GM18870 (cell line): ENCODE data around the gene OR8H2.
"Not testable (repeated sequence)": the region's sequence is repeated elsewhere in the genome, so short reads cannot be mapped to it uniquely, and the experiment has no call there.

Source experiments
- ATAC-seq: cut with Tn5 transposase; IDR thresholded peaks from one replicate; pipeline ENCODE4 v1.9.1; 2021; ENCODE audit warnings: moderate library complexity; ENCODE audit not compliant: unreplicated experiment

The OR8H2 gene

GRCh38 chr11:56103210-56103737 is at the start of gene OR8H2:
TSS of gene OR8H2 (plus strand) at chr11:56103687. CDS start at chr11:56105043, 1,356 bp downstream.
- ATAC-seq, result no peak

GRCh38 chr11:56056366-56056765 is 47.1 kb upstream of the OR8H2 start:
- not testable (repeated sequence) for ATAC-seq

GRCh38 chr11:56057661-56058237 is 45.7 kb upstream of the OR8H2 start:
- ATAC-seq, result not testable (repeated sequence)

DNA sequence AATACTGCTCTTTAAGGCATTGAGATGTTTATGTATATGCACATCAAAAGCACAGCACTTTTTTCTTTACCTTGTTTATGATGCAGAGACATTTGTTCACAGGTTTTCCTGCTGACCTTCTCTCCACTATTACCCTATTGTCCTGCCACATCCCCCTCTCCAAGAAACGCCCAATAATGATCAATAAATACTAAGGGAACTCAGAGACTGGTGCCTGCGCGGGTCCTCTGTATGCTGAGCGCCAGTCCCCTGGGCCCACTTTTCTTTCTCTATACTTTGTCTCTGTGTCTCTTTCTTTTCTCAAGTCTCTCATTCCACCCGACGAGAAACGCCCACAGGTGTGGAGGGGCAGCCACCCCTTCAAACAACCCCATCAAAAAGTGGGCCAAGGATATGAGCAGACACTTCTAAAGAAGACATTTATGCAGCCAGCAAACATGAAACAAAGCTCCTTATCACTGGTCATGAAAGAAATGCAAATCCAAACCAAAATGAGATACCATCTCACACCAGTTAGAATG is 45.2 kb upstream of the OR8H2 start:
- not testable (repeated sequence) for ATAC-seq

DNA sequence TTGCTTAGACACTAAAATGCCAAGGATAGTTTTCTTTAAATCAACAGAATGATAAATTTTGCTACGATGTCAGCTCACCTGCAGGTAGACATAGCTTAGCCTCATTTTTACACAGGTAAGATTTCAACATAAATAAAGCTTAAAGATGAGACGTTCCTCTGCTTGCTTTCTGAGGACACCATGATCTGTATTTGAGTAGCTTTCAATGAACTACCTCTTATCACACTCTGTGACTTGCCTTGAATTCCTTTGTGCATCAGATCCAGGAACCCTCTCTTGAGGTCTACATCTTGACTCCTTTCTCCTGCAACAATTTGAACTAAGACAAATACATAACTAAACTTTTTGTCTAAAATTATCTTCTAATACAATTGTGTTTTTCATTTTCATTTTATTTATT is 36.5 kb upstream of the OR8H2 start:
- ATAC-seq, result no peak

- ATAC-seq, result no peak
Observed at GRCh38 chr11:56089697-56090096, 13.8 kb upstream of the OR8H2 start.

- ATAC-seq, result no peak
Observed at GRCh38 chr11:56093008-56093407, 10.5 kb upstream of the OR8H2 start, which contains the start of gene OR8I2. TSS of gene OR8I2 (plus strand) at chr11:56093308. CDS start at chr11:56093308, 0 bp downstream.

- no peak for ATAC-seq
Observed at GRCh38 chr11:56122073-56122472, 18.6 kb downstream of the OR8H2 start, which contains the start of gene OR8H3. TSS of gene OR8H3 (plus strand) at chr11:56122373. CDS start at chr11:56122373, 0 bp downstream.

- no peak for ATAC-seq
Observed at GRCh38 chr11:56140151-56140661, 36.7 kb downstream of the OR8H2 start, which contains the start of gene OR8J3. TSS of gene OR8J3 (minus strand) at chr11:56140201. CDS start at chr11:56137718, 2,483 bp downstream.

DNA sequence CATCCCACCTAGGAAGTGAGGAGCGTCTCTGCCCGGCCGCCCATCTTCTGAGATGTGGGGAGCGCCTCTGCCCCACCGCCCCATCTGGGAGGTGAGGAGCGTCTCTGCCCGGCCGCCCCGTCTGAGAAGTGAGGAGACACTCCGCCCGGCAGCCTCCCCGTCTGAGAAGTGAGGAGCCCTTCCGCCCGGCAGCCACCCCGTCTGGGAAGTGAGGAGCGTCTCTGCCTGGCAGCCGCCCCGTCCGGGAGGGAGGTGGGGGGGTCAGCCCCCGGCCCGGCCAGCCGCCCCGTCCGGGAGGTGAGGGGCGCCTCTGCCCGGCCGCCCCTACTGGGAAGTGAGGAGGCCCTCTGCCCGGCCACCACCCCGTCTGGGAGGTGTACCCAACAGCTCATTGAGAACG is 40.2 kb downstream of the OR8H2 start:
- not testable (repeated sequence) for ATAC-seq

DNA sequence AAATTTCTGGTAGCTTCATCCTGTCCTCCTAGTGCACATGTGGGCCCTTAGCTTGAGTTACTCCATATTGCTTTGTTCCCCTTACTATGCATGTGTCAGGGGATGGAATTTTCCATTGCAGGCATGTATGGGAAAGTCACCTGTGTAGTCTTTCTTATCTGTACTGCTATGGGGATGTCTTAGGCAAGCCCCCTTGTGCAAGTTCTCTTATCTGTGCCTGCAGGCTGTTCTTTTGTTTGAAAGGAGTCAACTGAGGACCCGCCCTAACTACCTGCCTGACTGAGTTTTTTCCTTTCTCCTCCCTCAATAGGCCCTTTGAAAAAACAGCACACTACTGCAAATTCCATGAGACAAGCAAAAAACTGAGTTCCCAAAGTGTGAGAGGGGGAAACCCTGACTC is 47.9 kb downstream of the OR8H2 start:
- no peak for ATAC-seq

DNA sequence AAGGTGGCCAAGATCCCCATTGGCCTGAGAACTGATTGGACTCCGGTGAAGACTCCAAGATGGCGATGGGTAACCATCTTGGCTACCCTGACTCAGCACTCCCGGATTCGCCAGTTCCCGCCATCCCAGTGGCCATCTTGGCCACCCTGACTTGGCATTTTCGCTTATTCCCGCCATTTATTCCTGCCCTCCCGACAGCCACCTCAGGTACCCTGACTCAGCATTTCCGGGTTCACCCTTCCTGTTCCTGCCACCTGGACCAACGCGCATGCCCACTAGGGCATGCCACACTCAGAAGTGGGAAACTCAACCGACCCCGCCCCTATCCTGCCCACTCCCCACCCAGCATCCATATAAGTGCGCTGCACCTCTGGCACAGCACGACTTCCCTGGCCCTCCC is 48.8 kb downstream of the OR8H2 start:
- ATAC-seq, result no peak
